Stimulated activated CD8-positive, alpha-beta memory T cell treated with anti-CD3 and anti-CD28 coated beads, Interleukin-12 subunit alpha, Interleukin-12 subunit beta, amount 100 ng/mL, for 1 hour (primary cell): Measurements from ENCODE around the gene AGPAT1.
"Not testable (repeated sequence)": the region's sequence is repeated elsewhere in the genome, so short reads cannot be mapped to it uniquely, and the experiment has no call there.

ENCODE experiments used
- DNase-seq: peaks from one replicate; pipeline ENCODE4 v3.0.0-alpha.2; 2020; ENCODE audit warnings: low read depth

AGPAT1 gene

DNA sequence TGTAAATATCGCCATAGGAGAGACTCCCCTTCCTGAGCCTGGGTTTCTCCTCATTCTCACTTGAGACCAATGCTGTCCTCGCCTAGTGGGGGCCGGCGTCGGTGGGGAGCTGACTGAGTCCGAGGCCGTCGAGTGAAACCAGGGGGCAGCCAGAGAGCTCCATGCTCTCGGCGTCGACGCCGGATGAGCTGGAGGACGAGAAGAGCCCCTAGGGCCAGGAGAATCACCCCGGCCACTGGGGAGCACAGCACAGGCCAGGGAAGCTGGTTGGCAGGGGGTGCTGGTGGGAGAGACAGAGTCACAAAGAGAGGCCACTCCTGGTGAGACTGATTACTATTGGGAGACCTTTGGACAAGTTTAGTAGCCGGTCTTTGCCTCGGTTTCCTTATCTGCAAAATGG lies 23.0 kb upstream of the AGPAT1 start:
- DNase-seq, result no peak

DNA sequence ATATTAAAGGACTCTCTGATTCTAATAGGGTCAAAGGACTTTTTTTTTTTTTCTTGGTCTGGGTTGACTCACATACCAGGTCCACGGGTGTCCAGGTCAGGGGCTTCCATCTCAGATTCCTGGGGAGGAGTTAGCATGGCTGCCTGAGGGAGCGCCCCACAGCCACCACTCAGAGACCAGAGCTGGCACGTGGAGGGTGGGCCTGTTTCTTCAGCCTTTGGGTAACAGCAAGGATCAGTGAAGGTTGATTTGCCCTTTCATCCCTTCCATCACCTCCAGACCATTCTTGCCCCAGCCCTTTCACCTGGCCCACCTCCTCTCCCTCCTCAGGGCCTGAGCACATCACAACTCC lies 22.4 kb upstream of the AGPAT1 start:
- no peak for DNase-seq

DNA sequence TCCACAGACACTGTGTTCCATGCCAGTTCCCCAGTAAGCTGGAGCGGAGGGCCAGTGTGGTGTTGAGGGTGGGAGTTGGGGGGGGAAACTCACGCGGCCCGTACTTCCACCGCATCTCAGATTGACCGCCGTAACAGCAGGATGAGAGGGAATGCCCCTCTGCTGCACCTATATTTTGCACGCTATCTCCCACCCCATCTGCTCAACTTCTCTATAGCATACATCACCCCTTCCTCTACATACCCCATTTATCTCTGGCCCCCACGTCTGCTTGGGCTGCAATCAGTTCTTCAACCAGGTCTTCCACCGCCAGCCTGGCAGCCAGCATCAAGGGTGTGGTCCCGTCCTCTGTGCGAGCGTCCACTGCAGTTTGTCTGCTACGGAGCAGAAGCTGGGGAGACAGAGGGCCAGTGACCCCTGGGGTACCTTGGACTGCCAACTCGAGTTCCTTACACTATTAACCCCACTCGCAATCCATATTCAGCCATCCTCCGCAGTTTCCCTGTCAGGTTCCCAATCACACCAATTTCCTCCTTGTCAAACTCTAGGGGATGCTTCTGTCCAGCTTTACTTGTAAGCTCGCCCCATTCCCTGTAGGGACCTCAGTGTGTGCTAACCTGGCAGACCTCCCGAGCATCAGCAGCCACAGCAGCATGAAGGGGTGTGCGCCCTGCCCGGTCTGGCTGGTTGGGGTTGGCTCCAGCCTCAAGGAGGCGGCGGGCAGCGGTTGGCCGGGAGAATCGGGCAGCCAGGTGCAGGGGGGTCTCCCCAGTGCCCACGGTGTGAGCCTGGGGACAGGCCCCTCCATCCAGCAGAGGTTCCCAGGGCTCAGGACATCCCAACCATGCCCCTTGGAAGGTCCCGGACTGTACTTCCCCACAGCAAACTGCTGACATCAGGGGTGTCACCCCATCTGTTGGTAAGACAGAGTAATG lies 21.1 kb upstream of the AGPAT1 start:
- no peak for DNase-seq

DNA sequence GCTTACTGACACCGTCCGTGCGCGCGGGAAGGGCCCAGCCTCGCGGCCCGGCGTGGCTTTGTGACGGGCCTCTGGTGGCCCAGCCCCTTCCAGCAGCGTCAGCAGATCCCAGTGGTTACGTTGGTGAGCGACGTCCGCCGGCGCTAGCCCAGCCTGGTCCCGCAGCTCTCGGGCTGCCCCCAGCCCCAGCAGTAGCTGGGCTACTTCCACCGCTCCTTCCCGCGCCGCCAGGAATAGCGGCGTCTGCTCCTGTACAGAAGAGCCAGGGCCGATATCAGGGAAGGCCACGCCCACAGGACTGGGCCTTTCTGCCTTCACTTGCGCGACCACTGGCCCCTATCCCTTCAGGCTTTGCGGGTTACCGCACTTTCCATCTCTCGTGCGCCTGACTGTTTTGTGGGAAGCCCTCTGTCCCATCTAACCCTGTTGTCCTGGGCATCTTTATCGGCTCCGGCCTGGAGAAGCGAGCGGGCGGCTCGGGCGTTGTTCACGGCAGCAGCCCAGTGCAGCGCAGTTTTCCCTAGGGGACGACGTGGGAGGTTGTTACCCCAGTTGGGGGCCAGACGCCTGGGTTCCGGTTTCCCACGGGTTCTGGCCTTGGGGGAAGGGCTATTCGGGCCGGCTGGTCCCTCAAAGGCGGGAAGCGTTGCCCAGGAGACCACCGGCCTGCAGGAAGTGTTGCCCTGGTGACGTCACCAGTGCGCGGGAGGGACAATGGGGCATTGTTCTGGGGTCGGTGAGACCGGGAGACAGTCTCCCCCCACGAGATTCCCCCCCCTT lies 20.2 kb upstream of the AGPAT1 start:
- peak; percentile 37 for DNase-seq

DNA sequence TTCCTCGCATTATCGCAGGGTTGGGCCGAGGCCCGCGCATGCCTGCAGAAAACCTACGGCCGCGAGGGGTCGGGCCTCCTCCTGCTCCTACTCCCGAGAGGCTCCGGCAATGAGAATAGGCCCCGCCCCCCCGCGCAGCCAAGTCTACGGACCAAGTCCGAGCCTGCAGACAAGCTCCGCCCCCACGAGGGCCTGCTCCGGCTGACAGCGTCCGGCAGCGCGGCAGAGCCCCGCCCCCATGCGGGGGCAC lies 19.7 kb upstream of the AGPAT1 start:
- DNase-seq, result peak; percentile 100

DNA sequence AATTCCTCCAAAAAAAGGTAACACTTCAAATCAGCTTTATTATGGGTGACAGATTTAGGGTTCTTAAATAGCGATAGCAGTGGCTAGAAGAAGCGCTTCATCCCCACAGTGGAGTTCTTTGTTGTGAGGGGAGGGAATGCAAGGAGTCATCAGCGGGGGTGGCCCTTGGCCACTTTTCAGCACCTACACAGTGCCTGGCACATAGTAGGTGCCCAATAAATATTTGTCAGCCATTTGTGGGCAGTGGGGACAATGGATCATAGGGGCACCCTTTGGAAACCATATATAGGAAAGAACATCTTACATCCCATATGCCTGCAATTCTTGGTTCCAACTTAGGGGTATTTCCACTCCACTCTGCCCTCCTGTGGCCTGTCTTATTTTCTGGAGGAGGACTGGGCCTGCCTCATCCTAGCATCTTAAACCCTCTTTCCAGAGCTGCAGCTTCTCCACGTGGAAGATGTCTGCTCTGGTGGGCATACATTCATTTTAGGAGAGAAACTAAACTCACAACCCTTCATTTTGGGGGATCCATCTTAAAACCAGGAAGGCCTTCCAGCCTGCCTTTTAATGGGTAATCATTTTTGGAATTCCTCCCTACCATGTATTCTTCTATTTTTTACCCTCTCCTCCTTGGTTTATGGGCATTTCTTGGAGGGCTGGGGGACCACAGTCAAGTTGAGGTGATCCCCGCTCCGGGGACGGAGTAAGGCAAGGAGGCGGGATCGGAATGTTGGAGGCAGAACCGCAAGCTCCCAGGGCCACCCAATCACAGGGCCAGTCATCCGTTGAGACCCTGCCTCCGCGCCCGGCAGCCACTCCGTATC lies 19.2 kb upstream of the AGPAT1 start:
- DNase-seq, result no peak

DNA sequence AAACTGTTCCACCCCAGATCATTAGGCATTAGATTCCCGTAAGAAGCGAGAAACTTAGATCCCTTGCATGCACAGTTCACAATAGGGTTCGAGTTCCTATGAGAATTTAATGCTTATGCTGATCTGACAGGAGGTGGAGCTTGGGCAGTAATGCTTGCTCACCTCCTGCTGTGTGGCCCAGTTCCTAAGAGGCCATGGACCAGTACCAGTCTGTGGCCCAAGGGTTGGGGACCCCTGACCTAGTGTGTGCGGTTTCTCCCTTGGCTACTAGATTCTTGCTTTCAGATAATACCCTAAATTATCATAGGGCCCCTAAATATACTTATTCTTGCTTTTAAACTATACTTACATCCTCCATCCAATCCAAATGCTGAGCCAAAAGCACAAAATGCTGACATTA lies 18.5 kb upstream of the AGPAT1 start:
- DNase-seq, result no peak

DNA sequence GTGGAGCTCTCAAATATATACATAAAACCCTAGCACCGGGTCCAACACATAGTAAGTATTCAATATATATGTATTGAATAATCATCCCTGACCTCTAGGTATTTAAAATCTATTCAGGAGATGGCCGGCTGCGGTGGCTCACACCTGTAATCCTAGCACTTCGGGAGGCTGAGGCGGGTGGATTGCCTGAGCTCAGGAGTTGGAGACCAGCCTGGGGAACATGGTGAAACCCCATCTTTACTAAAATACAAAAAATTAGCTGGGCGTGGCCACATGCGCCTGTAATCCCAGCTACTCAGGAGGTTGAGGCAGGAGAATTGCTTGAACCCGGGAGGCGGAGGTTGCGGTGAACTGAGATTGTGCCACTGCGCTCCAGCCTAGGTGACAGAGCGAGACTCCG lies 17.2 kb upstream of the AGPAT1 start:
- DNase-seq, result not testable (repeated sequence)

DNA sequence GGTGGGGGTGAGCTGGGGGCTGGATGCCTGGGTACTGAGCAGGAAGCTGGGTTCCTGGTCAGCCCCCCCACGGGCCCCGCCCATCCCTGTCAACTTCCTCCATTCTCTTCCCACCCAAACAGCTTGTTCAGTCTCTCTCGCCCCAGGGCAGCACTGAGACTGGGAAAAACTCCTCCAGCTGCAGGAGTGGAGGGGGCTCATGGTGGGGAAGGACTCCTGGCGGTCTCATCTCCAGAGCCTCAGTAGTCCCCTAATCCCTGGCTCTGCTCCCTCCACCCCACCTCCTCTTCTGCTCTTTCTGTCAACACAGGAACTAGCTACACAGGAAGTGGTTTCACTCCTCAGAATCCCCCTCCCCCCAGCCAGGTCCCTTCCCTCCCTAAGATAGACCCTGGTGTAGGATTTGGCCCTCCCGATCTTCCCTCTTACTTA lies 16.7 kb upstream of the AGPAT1 start, which contains the start of gene GPSM3:
GPSM3 (minus strand) TSS at position 36 of the 432 bp plus-strand sequence. CDS start 130 bp downstream, outside the sequence.
- DNase-seq, result no peak

DNA sequence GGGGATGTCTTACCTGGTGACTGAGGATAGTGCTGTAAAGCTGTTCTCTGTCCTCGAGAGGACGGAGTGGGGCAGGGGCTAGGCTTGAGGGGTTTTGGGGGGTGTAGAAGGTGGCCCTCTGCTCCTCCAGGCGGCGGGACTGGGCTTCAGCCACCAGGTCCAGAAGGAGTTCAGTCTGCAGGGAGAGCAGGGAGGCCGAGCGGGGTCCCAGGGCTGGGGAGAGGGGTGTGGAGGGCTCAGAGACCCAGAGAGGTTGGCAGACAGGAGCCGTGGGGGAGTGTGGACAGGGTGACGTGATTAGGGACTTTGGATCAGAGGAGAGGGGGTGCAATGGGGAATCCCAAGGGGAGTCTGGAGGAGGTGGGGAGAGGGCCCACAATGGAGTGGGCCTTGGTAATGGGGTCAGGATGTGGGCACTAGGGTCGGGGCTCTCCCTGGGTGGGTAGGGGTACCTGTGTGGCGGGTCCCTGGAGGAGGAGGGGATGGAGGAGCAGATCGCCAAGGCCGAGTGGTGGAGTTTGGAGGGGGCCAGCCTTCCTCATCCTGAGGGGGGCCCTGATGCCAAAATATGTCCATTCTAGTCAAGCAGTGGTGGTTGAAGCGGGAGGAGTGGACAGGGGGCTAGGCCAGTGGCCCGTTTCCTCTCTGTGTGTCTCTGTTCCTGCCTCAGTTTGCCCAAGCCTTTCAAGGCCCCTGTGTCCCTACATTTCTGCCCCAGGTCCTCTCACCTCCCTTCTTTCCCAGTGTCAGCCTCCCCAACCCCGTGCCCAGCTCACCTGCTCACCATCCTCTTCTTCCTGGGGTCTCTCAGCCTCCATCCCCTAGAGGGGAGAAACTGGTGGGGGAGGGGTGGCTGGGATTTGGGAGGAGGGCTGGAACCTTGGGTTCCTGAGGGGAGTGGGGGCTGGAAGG lies 16.1 kb upstream of the AGPAT1 start:
- DNase-seq, result no peak

DNA sequence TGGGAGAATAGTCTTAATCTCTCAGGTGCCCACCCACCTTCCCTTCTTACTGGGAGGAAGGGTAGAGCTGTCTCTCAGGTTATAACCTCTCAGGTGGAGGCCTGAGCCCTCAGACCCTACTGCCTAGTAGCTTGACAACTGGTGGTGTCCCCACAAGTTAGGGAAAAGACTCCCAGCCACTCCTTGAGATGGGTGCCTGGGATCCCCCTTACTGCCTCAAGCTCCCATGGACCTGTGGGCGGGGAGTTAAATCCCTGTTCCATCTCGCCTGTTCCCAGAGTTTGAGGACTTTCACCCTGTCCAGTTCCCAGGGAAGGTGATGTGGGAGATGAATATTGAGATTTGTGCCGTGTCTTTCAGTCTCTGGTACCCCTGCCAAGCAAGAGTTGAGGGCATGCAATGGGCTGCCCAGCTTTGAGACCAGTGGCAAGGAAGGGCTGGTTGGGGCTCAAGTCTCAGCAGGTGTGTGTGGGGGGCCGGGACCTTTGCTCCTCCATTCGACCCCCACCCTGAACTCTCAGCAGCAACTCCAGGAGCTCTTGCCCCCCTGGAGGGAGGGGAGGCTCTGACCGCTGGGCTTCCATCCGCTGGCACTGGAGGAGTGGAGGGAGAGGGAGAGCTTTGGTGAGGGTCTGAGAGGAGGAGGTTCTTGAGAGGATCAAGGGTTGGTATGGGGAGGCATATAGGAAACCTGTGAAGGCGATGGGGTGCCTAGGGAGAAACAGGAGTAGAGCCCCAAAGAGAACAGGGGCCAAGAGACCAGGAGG lies 15.2 kb upstream of the AGPAT1 start:
- DNase-seq, result no peak

DNA sequence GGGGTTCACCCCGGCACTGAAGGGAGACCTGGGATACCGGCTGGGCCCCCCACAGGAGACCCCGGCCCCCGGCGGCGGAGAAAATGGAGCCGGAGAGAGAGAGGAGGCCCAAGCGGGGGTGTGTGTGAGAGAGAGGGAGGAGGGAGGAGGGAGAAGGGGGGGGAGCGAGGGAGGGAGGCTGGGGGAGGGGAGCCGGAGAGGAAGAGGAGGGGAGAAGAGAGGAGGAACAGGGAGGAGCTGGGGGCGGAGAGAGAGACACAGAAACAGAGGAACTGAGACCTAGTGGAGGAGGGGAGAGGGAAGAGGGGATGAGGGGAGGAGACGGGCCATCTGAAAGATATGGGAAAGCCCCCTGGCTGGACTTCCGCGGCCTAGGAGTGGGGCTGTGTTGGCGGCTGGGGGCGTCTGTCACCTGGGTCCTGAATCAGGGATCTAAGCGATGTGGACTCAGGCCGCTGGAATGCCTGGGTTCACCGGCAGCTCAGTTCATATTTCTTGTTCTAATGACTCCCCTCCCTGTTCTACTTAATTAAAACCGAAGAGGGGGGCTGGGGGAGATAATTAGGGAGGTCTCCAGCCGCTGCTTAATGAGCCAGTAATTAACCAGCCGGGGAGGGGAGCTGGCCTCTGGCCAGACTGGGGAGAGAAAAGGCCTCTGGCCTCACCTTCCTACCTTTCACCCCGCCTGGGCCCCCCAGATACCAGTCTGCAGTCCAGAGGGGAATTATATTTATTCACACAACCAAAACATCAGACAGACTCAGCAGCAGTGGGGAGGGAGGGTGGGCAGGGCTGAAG lies 14.4 kb upstream of the AGPAT1 start, which contains the start of gene PBX2:
PBX2 (minus strand) TSS at position 149 of the 798 bp plus-strand sequence. CDS start 287 bp downstream, outside the sequence.
- DNase-seq, result peak; percentile 76

DNA sequence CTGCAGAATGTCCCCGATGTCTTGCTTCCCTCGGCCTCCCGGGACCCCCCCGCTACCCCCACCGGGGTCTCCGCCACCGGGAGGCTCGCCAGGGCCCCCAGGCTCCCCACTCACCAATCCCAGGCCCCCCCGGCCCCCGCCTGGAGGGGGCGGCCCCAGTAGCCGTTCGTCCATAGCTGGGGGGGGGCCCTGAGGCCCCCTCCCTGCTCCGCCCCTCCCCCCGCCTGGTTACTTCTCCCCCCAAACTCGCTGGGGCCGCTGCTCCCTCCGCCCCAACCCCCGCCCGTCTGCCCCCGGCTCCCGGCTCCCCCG lies 13.8 kb upstream of the AGPAT1 start:
- no peak for DNase-seq

DNA sequence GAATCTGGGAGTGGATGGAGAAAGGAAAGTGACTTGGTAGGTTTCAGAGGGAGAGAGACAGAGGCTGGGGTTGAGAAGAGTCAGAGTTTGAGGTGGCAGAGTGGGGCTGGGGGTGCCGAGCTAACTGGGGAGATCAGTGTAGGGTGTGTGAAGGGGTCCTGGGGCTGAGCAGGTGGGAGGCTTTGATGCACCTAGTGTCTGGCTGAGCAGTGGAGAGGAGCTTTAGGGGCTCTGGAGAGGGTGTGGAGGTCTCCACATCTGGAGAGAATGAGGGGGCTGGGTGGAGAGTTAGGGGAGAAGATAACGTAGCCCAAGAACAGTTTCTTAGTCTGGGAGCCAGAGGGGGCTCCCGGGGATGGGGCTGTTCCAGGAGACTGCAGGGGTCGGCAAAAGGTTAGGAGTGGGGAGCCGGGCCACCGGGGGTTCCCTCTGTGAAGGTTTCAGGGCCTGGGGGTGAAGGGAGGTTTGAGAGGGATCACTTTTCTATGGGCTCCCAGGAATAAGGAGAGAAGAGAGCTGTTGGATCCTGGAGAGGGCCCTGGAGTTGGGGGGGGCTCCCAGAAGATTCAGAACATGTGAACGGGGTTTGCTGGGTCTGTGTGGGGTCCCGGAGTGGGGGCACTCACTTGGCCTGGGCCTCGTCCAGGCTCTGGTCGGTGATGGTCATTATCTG lies 13.3 kb upstream of the AGPAT1 start:
- no peak for DNase-seq

DNA sequence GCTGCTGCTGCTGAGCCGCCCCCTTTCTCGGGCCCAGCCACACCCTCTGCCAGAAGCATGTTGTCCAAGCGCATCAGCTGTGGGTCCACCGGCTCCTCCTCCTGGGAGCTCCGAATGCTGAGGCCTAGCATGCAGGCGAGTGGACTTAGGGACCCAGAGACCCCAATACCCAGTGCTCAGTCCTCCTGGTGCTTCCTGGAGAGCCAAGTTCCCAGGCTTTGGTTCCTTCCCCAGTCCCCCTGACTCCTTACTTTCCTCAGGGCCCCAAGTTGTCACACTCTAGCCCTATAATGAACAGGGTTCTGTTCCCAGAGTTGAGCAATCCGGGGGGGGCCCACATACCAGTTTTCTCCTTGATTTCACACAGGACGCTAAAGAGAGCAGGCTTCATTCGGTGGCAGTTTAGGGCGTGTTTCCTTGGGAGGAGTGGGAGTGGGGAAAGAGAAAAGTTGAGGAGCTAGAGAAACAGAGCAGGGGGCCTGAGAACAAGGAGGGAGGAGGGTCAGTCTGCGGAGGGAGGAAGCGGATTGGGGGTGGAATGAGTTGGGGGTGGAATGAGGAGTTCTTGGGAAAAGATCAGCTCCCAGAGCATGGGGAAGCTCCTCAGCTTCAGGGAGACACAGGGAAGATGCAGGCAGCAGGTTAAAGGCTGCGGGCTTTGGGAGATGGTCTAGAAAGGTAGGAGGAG lies 12.6 kb upstream of the AGPAT1 start:
- no peak for DNase-seq

DNA sequence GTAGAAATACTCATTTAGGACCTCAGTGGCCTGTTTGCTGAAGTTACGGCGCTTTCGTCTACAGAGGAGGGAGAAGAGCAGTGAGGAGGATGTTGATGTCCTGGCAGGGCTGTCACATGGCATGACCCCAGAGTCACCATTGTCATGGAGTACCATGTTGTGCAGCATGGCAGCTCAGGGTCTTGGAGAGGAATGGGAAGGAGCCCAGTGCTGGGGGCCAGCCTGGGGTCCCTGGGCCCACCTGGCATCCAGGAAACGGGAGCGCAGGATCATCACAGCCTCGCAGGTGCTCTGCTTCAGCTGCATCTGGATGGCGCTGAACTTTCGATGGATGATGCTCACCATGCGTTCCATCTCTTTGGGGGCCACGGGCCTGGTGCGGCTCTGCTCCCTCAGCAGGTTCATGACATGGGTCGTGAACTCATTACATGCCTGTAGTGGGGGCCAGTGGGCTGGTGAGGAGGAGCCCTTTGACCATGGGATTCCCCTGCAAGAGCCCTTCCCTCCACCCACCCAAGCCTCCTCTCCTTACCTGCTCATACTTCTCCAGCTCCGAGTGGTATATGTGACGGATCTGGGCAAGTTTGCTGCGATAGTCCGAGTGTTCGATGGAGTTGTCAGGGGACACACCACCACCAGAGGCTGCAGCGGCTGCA lies 12.0 kb upstream of the AGPAT1 start:
- DNase-seq, result not testable (repeated sequence)

DNA sequence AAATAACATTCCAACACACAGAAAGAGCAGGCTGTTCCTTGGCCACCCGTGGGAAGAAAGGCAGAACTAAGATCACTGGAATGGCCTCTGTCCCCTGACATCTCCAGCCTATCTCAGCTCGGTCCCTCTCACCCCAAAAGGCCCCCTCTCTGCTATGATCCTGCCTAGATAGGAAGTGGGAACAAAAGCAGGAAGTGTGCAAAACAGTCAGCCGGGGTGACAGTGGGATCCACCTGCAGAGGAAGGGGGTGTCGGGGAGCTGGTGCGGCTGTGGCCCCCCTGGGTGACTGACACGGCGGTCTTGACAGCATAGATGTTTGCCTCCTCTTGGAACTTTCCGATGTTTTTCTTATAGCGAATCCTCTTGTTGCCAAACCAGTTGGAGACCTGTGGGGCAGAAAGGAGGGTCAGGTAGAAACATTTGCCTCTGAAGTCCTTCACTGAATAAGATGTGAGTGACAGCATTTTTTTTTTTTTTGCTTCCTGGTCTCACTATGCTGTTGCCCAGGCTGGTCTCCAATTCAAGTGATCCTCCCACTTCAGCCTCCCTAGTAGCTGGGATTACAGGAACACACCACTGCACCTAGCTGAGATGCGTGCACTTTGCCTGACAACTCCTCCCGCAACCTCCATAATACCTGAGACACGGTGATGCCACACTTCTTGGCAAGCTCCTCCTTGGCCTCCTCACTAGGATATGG lies 11.3 kb upstream of the AGPAT1 start:
- DNase-seq, result no peak
